ENCODE measurements around the gene RNF138.

GRCh38 chr18:32139835-32140283, 48.2 kb downstream of the RNF138 start:
- TF ChIP-seq CTCF (IDR thresholded peaks at IDR 0.05 in 4 of 5, conservative IDR thresholded peaks at IDR 0.05 in 1 of 5): no peak
- TF ChIP-seq POLR2A (IDR thresholded peaks at IDR 0.05): no peak

Data from gastrocnemius medialis (tissue), 4 donors.